Mesendoderm (in vitro differentiated cells): ENCODE results near the gene CRYBA4.

ENCODE experiments used
- DNase-seq: peaks from one replicate; pipeline ENCODE4 v3.0.0; 2013
- H2AK5ac ChIP-seq: 2 replicates; pipeline ENCODE4 v1.6.1; 2013; ENCODE audit warnings: low read length, inconsistent platforms
- H2BK120ac ChIP-seq: 2 replicates; pipeline ENCODE4 v1.6.1; 2013; ENCODE audit warnings: low read depth, mild to moderate bottlenecking, low read length, moderate library complexity, mixed read lengths
- H2BK15ac ChIP-seq: replicated peaks from 2 replicates; pipeline ENCODE4 v1.6.1; 2013; ENCODE audit warnings: low read depth, mild to moderate bottlenecking, moderate library complexity
- H2BK5ac ChIP-seq: 2 replicates; pipeline ENCODE4 v1.6.1; 2013; ENCODE audit warnings: low read length, inconsistent platforms
- H3K18ac ChIP-seq: 2 replicates; pipeline ENCODE4 v1.6.1; 2013; ENCODE audit warnings: mild to moderate bottlenecking, low read length, mixed read lengths
- H3K23ac ChIP-seq: one replicate; pipeline ENCODE4 v1.6.1; 2013; ENCODE audit warnings: low read length
- H3K27ac ChIP-seq: 2 replicates; pipeline ENCODE4 v1.5.1; 2013; ENCODE audit warnings: low read depth, mild to moderate bottlenecking, inconsistent platforms, low read length, moderate library complexity
- H3K27me3 ChIP-seq: 2 replicates; pipeline ENCODE4 v1.6.1; 2013; ENCODE audit warnings: low read length, control low read depth, mild to moderate bottlenecking, inconsistent platforms; ENCODE audit not compliant: insufficient read depth, poor library complexity
- H3K36me3 ChIP-seq: 2 replicates; pipeline ENCODE4 v1.6.1; 2013; ENCODE audit warnings: low read length, inconsistent platforms; ENCODE audit not compliant: control insufficient read depth, insufficient read depth
- H3K4ac ChIP-seq: one replicate; pipeline ENCODE4 v1.6.1; 2013; ENCODE audit warnings: low read depth, mild to moderate bottlenecking, low read length, moderate library complexity
- H3K4me1 ChIP-seq: 2 replicates; pipeline ENCODE4 v1.6.1; 2013; ENCODE audit warnings: low read depth, low read length, inconsistent platforms; ENCODE audit not compliant: control insufficient read depth
- H3K4me2 ChIP-seq: 2 replicates; pipeline ENCODE4 v1.6.1; 2013; ENCODE audit warnings: low read length
- H3K4me3 ChIP-seq: 2 replicates; pipeline ENCODE4 v1.5.1; 2013; ENCODE audit warnings: mild to moderate bottlenecking, low read length
- H3K56ac ChIP-seq: one replicate; pipeline ENCODE4 v1.6.1; 2013; ENCODE audit warnings: low read length
- H3K79me1 ChIP-seq: 2 replicates; pipeline ENCODE4 v1.6.1; 2013; ENCODE audit warnings: low read length, inconsistent platforms
- H3K79me2 ChIP-seq: 2 replicates; pipeline ENCODE4 v1.6.1; 2013; ENCODE audit warnings: mild to moderate bottlenecking, low read length; ENCODE audit not compliant: control insufficient read depth, insufficient read depth
- H3K9ac ChIP-seq: 2 replicates; pipeline ENCODE4 v1.6.1; 2013; ENCODE audit warnings: low read length, inconsistent platforms
- H4K5ac ChIP-seq: one replicate; pipeline ENCODE4 v1.6.1; 2013; ENCODE audit warnings: low read length
- H4K8ac ChIP-seq: one replicate; pipeline ENCODE4 v1.6.1; 2013; ENCODE audit warnings: low read depth, mild to moderate bottlenecking, control low read depth, low read length, moderate library complexity
- WGBS: extraction: QIAGEN DNeasy Blood & Tissue Kit; methylation state at CpG from one replicate; pipeline ENCODE4 v1.1.7; 2013; ENCODE audit warnings: low lambda C conversion rate, missing lambda C conversion rate; ENCODE audit not compliant: insufficient coverage; ENCODE audit errors: extremely low coverage; 5-methylcytosine and 5-hydroxymethylcytosine counted together

The CRYBA4 gene

GRCh38 chr22:26589845-26590736 lies 31.7 kb upstream of the CRYBA4 start, which contains the start of gene TPST2:
Gene TPST2, minus strand, starts transcription at chr22:26590132. Its CDS starts 48,502 bp downstream, at chr22:26541630.
- Histone ChIP-seq H3K23ac (peak within 1 kb of the TSS; percentile 90), H3K4me3 (peak within 1 kb of the TSS; percentile 93), H2AK5ac (no peak within 1 kb of the TSS), H3K56ac (peak within 1 kb of the TSS; percentile 93), H3K4me2 (peak within 1 kb of the TSS; percentile 17), H3K4me1 (peaks cover 6% of the 10 kb centered on the region), H3K79me2 (peaks cover 44% of the 10 kb centered on the region), H3K27me3 (no peaks in the 10 kb centered on the region), H3K36me3 (no peaks in the 10 kb centered on the region), H3K4ac (peak within 1 kb of the TSS; percentile 96), H3K79me1 (peaks cover 5% of the 10 kb centered on the region), H2BK120ac (peak within 1 kb of the TSS; percentile 90), H3K9ac (peak within 1 kb of the TSS; percentile 92), H3K18ac (peak within 1 kb of the TSS; percentile 89), H4K5ac (no peak within 1 kb of the TSS), H2BK5ac (peak within 1 kb of the TSS; percentile 61), H4K8ac (no peak within 1 kb of the TSS), H3K27ac (peak within 1 kb of the TSS; percentile 1), H2BK15ac (no peak within 1 kb of the TSS)
- DNase-seq: peak; percentile 84
- WGBS: no CpG with 5 or more reads among the region's 72 CpGs

- Histone ChIP-seq H3K4me2 (no peak overlapping the region), H3K4me3 (no peak overlapping the region), H4K5ac (no peak overlapping the region), H3K27ac (no peak overlapping the region), H3K27me3 (no peaks in the 10 kb centered on the region), H3K4ac (no peak overlapping the region), H3K79me1 (peaks cover 2% of the 10 kb centered on the region), H3K56ac (peak overlapping the region; percentile 40), H4K8ac (no peak overlapping the region), H2AK5ac (no peak overlapping the region), H3K4me1 (no peaks in the 10 kb centered on the region), H2BK120ac (no peak overlapping the region), H3K23ac (no peak overlapping the region), H2BK5ac (no peak overlapping the region), H3K18ac (no peak overlapping the region), H3K36me3 (no peaks in the 10 kb centered on the region), H2BK15ac (no peak overlapping the region), H3K79me2 (peaks cover 22% of the 10 kb centered on the region), H3K9ac (no peak overlapping the region)
- WGBS: no CpG with 5 or more reads among the region's 4 CpGs
- DNase-seq: no peak
Observed at GRCh38 chr22:26592421-26592891, 29.3 kb upstream of the CRYBA4 start.

- DNase-seq: no peak
- Histone ChIP-seq H3K27me3 (no peaks in the 10 kb centered on the region), H3K4me1 (no peaks in the 10 kb centered on the region), H3K27ac (no peak overlapping the region), H3K79me2 (peaks cover 10% of the 10 kb centered on the region), H3K56ac (no peak overlapping the region), H3K79me1 (peaks cover 1% of the 10 kb centered on the region), H4K5ac (no peak overlapping the region), H3K4me3 (no peak overlapping the region), H2AK5ac (no peak overlapping the region), H3K23ac (no peak overlapping the region), H3K18ac (no peak overlapping the region), H2BK5ac (no peak overlapping the region), H4K8ac (no peak overlapping the region), H3K36me3 (no peaks in the 10 kb centered on the region), H3K4ac (no peak overlapping the region), H3K4me2 (no peak overlapping the region), H3K9ac (no peak overlapping the region), H2BK120ac (no peak overlapping the region), H2BK15ac (no peak overlapping the region)
- WGBS: no CpG with 5 or more reads among the region's 1 CpG
Observed at GRCh38 chr22:26593763-26594162, 28.0 kb upstream of the CRYBA4 start.

GRCh38 chr22:26597026-26597425 lies 24.7 kb upstream of the CRYBA4 start:
- H3K79me1 ChIP-seq: no peaks in the 10 kb centered on the region
- H2BK5ac ChIP-seq: no peak overlapping the region
- no peak overlapping the region for H4K5ac ChIP-seq
- WGBS: no CpG with 5 or more reads among the region's 4 CpGs
- no peak overlapping the region for H4K8ac ChIP-seq
- no peaks in the 10 kb centered on the region for H3K27me3 ChIP-seq
- H3K23ac ChIP-seq: no peak overlapping the region
- no peak overlapping the region for H3K18ac ChIP-seq
- no peaks in the 10 kb centered on the region for H3K4me1 ChIP-seq
- H3K79me2 ChIP-seq: no peaks in the 10 kb centered on the region
- no peak for DNase-seq
- no peak overlapping the region for H2BK15ac ChIP-seq
- no peak overlapping the region for H2BK120ac ChIP-seq
- no peak overlapping the region for H3K4me2 ChIP-seq
- H3K4ac ChIP-seq: no peak overlapping the region
- no peaks in the 10 kb centered on the region for H3K36me3 ChIP-seq
- no peak overlapping the region for H3K4me3 ChIP-seq
- no peak overlapping the region for H3K27ac ChIP-seq
- peak overlapping the region; percentile 66 for H2AK5ac ChIP-seq
- H3K9ac ChIP-seq: no peak overlapping the region
- H3K56ac ChIP-seq: no peak overlapping the region

GRCh38 chr22:26597480-26597879 lies 24.3 kb upstream of the CRYBA4 start:
- H3K4ac ChIP-seq: no peak overlapping the region
- no peak overlapping the region for H3K9ac ChIP-seq
- no peaks in the 10 kb centered on the region for H3K4me1 ChIP-seq
- no peak overlapping the region for H3K56ac ChIP-seq
- no peaks in the 10 kb centered on the region for H3K79me1 ChIP-seq
- WGBS: no CpG with 5 or more reads among the region's 4 CpGs
- no peak overlapping the region for H3K27ac ChIP-seq
- no peak overlapping the region for H2BK120ac ChIP-seq
- H2BK5ac ChIP-seq: no peak overlapping the region
- H3K27me3 ChIP-seq: no peaks in the 10 kb centered on the region
- H2BK15ac ChIP-seq: no peak overlapping the region
- no peak overlapping the region for H3K4me2 ChIP-seq
- H3K18ac ChIP-seq: no peak overlapping the region
- no peak overlapping the region for H4K8ac ChIP-seq
- no peak overlapping the region for H3K4me3 ChIP-seq
- no peak for DNase-seq
- no peak overlapping the region for H4K5ac ChIP-seq
- H3K36me3 ChIP-seq: no peaks in the 10 kb centered on the region
- H2AK5ac ChIP-seq: no peak overlapping the region
- H3K79me2 ChIP-seq: no peaks in the 10 kb centered on the region
- H3K23ac ChIP-seq: no peak overlapping the region
